ENCODE data around the gene KIF20B. TPM values are rescaled to one million over a fixed set of nuclear protein-coding genes. Genes with fewer than 3 reads are reported as not detected.

KIF20B gene
- polyA plus RNA-seq, 1 experiment, result 4.5 TPM

DNA sequence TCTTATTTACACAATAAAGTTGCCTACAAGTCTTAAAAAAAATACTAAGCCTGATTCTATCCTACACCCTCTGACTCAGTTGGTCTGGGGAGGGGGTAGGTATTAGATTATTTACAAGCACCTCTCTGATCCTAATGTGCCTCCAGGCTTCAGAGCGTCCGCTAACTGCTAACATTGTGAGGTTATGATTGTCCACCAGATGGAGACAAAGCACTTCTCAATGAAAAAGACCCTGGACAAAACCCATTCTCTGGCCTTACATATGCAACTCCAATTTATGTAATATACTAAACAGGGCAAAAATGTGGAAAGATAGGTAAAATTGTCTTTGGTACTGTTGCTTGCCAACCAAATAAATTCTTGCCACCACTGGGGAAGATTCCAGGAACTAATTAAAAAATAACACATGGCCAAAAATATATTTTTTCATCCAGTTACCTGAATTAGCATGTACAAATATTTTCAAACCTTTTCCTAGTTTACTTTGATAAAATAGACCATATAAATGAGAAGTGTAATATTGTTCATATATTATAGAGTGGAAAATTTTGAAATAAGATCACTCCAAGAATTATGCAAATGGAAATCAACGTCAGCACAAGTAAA, 92.4 kb downstream of the KIF20B start:
- H3K27ac ChIP-seq (ENCODE audit: low read depth, low read length), result no peak overlapping the region
- DNase-seq (ENCODE audit: low read depth, low spot score), result peak; percentile 55
- H3K9me3 ChIP-seq (ENCODE audit: control insufficient read depth, insufficient read depth, low read length), result no peaks in the 10 kb centered on the region
- CTCF ChIA-PET, result interaction anchor here (0.6 to 3.0 kb wide), 12 partner anchors 11 to 1072 kb away, joined by 3 to 14 read pairs (median 4); no protein-coding TSS in a partner anchor
- no peaks in the 10 kb centered on the region for H3K27me3 ChIP-seq (ENCODE audit: control insufficient read depth, insufficient read depth, low read length)
- POLR2A ChIA-PET, result no interaction called here
- TF ChIP-seq, protein P1, sequence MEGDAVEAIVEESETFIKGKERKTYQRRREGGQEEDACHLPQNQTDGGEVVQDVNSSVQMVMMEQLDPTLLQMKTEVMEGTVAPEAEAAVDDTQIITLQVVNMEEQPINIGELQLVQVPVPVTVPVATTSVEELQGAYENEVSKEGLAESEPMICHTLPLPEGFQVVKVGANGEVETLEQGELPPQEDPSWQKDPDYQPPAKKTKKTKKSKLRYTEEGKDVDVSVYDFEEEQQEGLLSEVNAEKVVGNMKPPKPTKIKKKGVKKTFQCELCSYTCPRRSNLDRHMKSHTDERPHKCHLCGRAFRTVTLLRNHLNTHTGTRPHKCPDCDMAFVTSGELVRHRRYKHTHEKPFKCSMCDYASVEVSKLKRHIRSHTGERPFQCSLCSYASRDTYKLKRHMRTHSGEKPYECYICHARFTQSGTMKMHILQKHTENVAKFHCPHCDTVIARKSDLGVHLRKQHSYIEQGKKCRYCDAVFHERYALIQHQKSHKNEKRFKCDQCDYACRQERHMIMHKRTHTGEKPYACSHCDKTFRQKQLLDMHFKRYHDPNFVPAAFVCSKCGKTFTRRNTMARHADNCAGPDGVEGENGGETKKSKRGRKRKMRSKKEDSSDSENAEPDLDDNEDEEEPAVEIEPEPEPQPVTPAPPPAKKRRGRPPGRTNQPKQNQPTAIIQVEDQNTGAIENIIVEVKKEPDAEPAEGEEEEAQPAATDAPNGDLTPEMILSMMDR (IDR thresholded peaks at IDR 0.05; ENCODE audit: low read depth, low read length), result peak; percentile 86
- H3K4me3 ChIP-seq (ENCODE audit: low read depth, low read length), result no peak overlapping the region

DNA sequence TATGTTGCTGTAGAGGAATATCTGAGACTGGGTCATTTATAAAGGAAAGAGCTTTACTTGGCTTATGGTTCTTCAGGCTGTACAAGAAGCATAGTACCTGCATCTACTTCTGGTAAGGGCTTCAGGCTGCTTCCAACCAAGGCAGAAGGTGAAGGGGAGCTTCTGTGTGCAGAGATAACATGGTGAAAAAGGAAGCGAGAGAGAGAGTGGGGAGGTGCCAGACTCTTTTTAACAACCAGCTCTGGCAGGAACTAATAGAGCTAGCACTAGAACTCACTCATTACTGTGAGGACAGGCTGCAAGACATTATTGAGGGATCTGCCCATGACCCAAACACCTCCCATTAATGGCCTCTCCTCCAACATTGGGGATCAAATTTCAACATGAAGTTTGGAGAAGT, 94.5 kb downstream of the KIF20B start:
- no peaks in the 10 kb centered on the region for H3K9me3 ChIP-seq (ENCODE audit: control insufficient read depth, insufficient read depth, low read length)
- POLR2A ChIA-PET, result no interaction called here
- CTCF ChIA-PET, result interaction anchor here (0.8 to 2.0 kb wide), 2 partner anchors 159 to 353 kb away, joined by 3 to 4 read pairs; no protein-coding TSS in a partner anchor
- TF ChIP-seq, protein P1 (IDR thresholded peaks at IDR 0.05; ENCODE audit: low read depth, low read length), result no peak
- H3K27ac ChIP-seq (ENCODE audit: low read depth, low read length), result no peak overlapping the region
- DNase-seq (ENCODE audit: low read depth, low spot score), result no peak
- no peaks in the 10 kb centered on the region for H3K27me3 ChIP-seq (ENCODE audit: control insufficient read depth, insufficient read depth, low read length)
- H3K4me3 ChIP-seq (ENCODE audit: low read depth, low read length), result no peak overlapping the region

DNA sequence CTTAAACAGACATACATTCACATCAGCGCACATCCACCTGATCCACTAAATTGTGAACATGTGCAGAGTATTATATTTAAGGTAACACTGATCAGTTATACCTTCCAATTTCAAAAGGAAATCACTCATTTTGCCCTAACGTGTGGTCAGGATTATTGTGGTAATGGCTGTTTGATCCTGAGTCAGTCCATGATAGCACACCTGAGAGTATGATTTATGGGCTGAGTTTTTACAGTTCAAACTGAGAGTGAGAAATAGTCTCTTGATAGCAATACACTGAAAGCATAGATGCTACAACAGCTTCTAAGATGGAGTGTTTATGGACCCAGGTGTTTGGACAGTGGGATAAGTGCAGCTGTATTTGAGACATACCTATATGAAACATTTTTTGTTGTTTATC, 96.7 kb downstream of the KIF20B start:
- H3K27me3 ChIP-seq (ENCODE audit: control insufficient read depth, insufficient read depth, low read length), result no peaks in the 10 kb centered on the region
- no peaks in the 10 kb centered on the region for H3K9me3 ChIP-seq (ENCODE audit: control insufficient read depth, insufficient read depth, low read length)
- no peak overlapping the region for H3K27ac ChIP-seq (ENCODE audit: low read depth, low read length)
- DNase-seq (ENCODE audit: low read depth, low spot score), result no peak
- no peak overlapping the region for H3K4me3 ChIP-seq (ENCODE audit: low read depth, low read length)
- POLR2A ChIA-PET, result no interaction called here
- CTCF ChIA-PET, result no interaction called here
- TF ChIP-seq, protein P1 (IDR thresholded peaks at IDR 0.05; ENCODE audit: low read depth, low read length), result no peak

DNA sequence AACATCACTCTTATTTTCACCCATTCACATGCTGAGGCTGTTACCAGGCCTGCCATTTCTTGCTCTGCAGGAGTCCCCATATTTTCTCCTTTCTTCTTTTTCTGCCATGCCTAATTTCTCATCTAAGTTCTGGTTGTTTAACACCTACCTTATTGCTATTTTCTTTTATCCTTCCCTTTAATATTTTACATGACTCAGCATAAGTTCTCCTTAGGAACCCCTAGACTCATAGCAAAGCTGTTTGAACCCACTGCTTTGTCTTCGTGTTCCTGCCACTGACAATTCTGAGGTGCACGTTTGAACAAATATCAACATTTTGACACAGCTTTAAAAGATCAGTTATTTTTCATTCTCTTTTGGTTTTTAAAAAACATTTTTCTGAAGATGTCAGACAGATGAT, 98.2 kb downstream of the KIF20B start:
- no peak overlapping the region for H3K4me3 ChIP-seq (ENCODE audit: low read depth, low read length)
- H3K27ac ChIP-seq (ENCODE audit: low read depth, low read length), result no peak overlapping the region
- POLR2A ChIA-PET, result no interaction called here
- no peak for DNase-seq (ENCODE audit: low read depth, low spot score)
- H3K27me3 ChIP-seq (ENCODE audit: control insufficient read depth, insufficient read depth, low read length), result no peaks in the 10 kb centered on the region
- TF ChIP-seq, protein P1 (IDR thresholded peaks at IDR 0.05; ENCODE audit: low read depth, low read length), result no peak
- CTCF ChIA-PET, result no interaction called here
- H3K9me3 ChIP-seq (ENCODE audit: control insufficient read depth, insufficient read depth, low read length), result no peaks in the 10 kb centered on the region

DNA sequence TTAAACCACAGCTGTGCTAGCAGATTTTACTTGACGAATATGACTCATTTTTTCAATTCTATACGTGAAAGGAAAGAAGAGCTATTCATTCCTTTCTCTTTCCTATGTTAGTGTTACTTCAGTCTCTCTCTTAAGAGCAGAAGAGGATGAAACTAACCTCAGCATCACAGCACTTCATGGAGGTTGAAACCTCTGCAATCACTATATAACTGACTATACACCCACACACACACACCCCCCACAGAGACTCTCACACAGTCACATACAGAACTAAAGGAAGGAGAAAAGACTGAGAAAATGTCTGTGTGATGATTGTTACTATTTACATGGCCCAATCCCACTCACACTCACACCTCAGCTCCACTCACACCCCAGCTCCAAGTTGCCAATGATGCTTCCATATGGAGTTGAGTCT, 104.2 kb downstream of the KIF20B start:
- Histone ChIP-seq H3K9me3 (ENCODE audit: control insufficient read depth, insufficient read depth, low read length) (no peaks in the 10 kb centered on the region), H3K27me3 (ENCODE audit: control insufficient read depth, insufficient read depth, low read length) (peaks cover 8% of the 10 kb centered on the region), H3K4me3 (ENCODE audit: low read depth, low read length) (no peak overlapping the region), H3K27ac (ENCODE audit: low read depth, low read length) (no peak overlapping the region)
- ChIA-PET CTCF (interaction anchor here (1.2 kb wide), 1 partner anchor 9 kb away, joined by 3 read pairs; no protein-coding TSS in a partner anchor), POLR2A (no interaction called here)
- TF ChIP-seq, protein P1 (IDR thresholded peaks at IDR 0.05; ENCODE audit: low read depth, low read length), result no peak
- no peak for DNase-seq (ENCODE audit: low read depth, low spot score)
